Astrocyte of the cerebellum (primary cell): Measurements from ENCODE around the gene MS4A15.

Experiments
- DNase-seq: peaks from one replicate; pipeline ENCODE4 v3.0.0-alpha.2; 2011; ENCODE audit warnings: low read depth
- H3K4me3 ChIP-seq: 2 replicates; pipeline ENCODE4 v1.5.1; 2011; ENCODE audit warnings: mild to moderate bottlenecking, low read depth, low read length, moderate library complexity
- in situ Hi-C: cut with HindIII; loops from 2 replicates; pipeline ENCODE4 v1.10.0; 2017; ENCODE audit warnings: low sequenced_read_pairs
- TF ChIP-seq, protein P1 (sequence below): IDR thresholded peaks from 2 replicates; pipeline ENCODE4 v1.5.1; 2012; ENCODE audit warnings: low read length, low read depth, moderate library complexity, mild to moderate bottlenecking; ENCODE audit errors: missing control alignments

Gene MS4A15

DNA sequence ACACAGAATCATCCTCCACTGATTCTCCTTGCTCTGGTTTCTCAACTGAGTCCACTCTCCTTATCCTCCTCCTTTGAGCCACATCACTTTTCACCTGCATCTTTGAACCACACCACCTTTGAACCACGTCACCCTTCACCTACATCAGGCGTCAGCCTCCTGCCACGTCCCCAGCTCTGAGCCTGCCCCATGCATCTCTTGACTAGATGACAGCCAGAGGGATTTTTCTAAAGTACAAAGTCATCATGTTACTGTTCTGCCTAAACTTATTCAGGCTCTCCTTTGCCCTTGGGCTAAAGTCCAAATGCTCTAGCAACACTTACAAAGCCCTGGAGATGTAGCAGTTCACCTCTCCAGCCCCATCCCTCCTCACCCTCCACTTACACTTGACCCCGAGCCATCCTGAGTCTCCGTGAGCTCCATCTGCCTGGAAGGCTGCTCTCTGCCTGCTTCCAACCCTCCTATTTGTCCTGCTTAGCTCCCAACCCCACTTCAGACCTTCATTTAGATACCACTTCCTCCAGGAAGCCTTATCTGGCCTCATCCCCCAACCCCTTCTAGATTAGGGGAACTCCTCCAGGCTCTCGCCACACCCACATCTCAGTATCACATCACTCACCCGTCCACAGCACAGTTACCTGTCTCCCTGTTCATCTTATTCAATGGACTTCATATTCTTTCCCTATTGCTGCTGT, 24.8 kb downstream of the MS4A15 start:
- in situ Hi-C loops, result no loop called here
- TF ChIP-seq, protein P1, sequence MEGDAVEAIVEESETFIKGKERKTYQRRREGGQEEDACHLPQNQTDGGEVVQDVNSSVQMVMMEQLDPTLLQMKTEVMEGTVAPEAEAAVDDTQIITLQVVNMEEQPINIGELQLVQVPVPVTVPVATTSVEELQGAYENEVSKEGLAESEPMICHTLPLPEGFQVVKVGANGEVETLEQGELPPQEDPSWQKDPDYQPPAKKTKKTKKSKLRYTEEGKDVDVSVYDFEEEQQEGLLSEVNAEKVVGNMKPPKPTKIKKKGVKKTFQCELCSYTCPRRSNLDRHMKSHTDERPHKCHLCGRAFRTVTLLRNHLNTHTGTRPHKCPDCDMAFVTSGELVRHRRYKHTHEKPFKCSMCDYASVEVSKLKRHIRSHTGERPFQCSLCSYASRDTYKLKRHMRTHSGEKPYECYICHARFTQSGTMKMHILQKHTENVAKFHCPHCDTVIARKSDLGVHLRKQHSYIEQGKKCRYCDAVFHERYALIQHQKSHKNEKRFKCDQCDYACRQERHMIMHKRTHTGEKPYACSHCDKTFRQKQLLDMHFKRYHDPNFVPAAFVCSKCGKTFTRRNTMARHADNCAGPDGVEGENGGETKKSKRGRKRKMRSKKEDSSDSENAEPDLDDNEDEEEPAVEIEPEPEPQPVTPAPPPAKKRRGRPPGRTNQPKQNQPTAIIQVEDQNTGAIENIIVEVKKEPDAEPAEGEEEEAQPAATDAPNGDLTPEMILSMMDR, result no peak
- no peak overlapping the region for H3K4me3 ChIP-seq

DNA sequence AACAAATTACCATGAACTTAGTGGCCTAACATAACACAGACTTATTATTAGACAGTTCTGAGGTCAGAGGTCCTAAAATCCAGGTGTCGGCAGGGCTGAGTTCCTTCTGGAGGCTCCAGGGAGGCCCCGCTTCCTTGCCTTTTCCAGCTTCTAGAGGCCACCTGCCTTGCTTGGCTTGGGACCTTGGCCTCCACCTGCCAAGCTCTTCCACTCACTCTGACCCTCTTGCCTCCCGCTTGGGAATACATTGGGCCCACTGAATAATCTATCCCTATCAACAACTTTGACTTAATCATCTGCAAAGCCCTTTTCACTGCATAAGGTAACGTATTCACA, 25.3 kb downstream of the MS4A15 start:
- H3K4me3 ChIP-seq, result no peak overlapping the region
- in situ Hi-C loops, result no loop called here
- no peak for DNase-seq
- TF ChIP-seq, protein P1, result no peak

More for the DNA sequence above, 24.8 kb downstream of the MS4A15 start:
- DNase-seq, result no peak

DNA sequence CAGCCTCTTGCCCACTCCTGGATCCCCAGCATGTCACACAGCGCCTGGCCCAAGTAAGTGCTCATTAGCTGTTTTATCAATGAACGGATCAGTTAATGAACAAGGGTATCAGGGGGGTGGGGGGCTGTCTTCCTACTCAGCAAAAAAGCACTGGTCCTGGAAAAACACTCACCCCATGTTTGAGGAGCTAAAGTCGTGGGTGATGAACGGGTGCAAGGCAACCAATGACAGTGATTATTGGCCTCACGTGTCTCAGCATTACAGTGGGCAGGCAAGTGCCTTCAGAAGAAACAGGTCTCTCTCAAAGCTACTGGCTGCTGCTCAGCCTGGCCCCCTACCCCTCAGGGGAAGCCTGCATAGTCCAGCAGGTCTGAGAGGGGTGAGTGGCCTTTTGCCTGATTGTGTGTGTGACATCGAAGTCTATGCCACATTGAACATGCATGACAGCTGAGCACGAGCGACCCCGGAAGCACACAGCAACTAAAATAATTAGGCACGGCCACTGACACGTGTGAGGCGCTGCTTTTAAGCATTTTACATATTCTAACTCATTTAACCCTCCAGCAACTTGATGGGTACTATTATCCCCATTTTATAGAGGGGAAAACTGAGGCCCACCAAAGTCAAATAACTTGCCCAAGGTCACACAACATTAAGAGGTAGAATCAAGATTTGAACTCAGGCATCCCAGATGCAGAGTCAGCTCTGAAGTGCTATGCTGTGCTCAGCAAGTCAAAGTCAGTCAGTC, 25.9 kb downstream of the MS4A15 start:
- in situ Hi-C loops, result no loop called here
- TF ChIP-seq, protein P1, result no peak
- no peak overlapping the region for H3K4me3 ChIP-seq
- DNase-seq, result no peak

DNA sequence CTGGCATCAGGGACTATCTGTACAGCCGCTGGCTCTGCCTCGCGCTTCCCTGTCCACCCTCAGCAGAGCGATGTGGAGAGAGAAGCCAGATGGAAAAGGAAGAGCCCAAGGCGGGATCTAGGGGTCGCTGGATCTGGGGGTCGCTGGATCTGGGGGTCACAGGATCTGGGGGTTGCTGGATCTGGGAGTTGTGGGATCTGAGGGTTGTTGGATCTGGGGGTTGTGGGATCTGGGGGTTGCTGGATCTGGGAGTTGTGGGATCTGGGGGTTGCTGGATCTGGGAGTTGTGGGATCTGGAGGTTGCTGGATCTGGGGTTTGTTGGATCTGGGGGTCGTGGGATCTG, 26.4 kb downstream of the MS4A15 start:
- in situ Hi-C loops, result no loop called here
- no peak overlapping the region for H3K4me3 ChIP-seq
- DNase-seq, result no peak
- TF ChIP-seq, protein P1, result no peak

DNA sequence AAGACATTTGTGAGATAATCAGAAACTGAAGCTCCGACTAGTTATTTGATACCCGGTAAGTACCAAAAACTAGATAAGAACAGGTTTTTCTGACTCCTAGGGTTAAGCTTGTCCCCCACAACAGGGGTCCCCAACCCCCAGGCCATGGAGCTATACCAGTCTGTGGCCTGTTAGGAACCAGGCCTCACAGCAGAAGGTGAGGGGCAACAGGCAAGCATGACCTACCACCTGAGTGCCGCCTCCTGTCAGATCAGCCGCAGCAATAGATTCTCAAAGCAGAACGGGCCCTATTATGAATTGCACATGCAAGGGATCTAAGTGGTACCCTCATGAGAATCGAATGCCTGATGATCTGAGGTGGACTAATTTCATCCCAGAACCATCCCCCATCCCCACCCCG, 27.2 kb downstream of the MS4A15 start:
- in situ Hi-C loops, result no loop called here
- DNase-seq, result no peak
- TF ChIP-seq, protein P1, result no peak
- no peak overlapping the region for H3K4me3 ChIP-seq

DNA sequence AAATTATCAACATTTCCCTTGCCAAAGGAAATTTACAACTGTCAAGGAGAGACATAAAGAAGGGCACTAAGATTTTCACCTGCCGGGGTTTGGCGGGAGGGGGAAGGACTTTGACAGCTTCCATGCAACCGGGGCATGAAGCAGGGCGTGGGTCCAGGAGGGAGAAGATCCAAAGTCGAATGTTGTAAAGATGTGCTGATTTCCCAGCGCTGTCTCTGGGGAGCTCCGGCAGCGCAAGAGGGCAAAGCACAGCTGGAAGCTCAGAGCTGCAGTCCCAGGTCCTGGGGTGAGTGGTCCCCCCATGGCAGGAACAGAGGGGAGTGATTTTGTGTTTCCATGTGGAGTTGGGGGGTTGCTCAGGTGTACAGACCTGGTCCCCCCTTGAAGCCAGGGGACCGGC, 28.5 kb downstream of the MS4A15 start, which contains the start of gene MS4A10:
TSS of gene MS4A10 (plus strand) at position 198 of the 400 bp plus-strand sequence. CDS start 5,003 bp downstream, outside the sequence.
- in situ Hi-C loops, result no loop called here
- DNase-seq, result no peak
- TF ChIP-seq, protein P1, result no peak
- no peak within 1 kb of the TSS for H3K4me3 ChIP-seq
